MM.1S (cell line): ENCODE measurements around the gene LIX1.

Experiments
- CTCF ChIP-seq: fragments of 300-600 bp; sonication (generic); IDR thresholded peaks from 2 replicates; pipeline ENCODE4 v1.5.1; 2016; ENCODE audit warnings: antibody characterized with exemption, low read length, mixed read lengths
- EZH2 ChIP-seq: fragments of 300-600 bp; sonication (generic); optimal IDR thresholded peaks from 2 replicates; pipeline ENCODE3; 2017; ENCODE audit warnings: low read depth, mild to moderate bottlenecking, antibody characterized with exemption, low read length, mixed read lengths
- EZH2phosphoT487 ChIP-seq: fragments of 300-600 bp; sonication (generic); IDR thresholded peaks from 2 replicates; pipeline ENCODE4 v1.6.1; 2018; ENCODE audit warnings: antibody characterized with exemption, low read length

GRCh38 chr5:97062046-97062445 is 80.4 kb downstream of the LIX1 start:
- no peak for TF ChIP-seq CTCF
- TF ChIP-seq EZH2, result no peak
- no peak for TF ChIP-seq EZH2phosphoT487
